ENCODE results near the gene AFDN. TPM values are rescaled to one million over a fixed set of nuclear protein-coding genes. Genes with fewer than 3 reads are reported as not detected.

Gene AFDN
- total and polyA plus RNA-seq, 2 experiments from 2014 or later = 119 to 299 TPM

- no peak for TF ChIP-seq CTCF (IDR thresholded peaks at IDR 0.05; ENCODE audit: low read depth, low read length)
- Histone ChIP-seq H3K27me3 (no peaks in the 10 kb centered on the region), H3K4me1 (ENCODE audit: low read depth) (peaks cover 6% of the 10 kb centered on the region), H3K27ac (no peak overlapping the region), H3K9me3 (ENCODE audit: low read depth) (no peaks in the 10 kb centered on the region), H3K4me3 (no peak overlapping the region), H3K36me3 (no peaks in the 10 kb centered on the region)
- no peak for DNase-seq (ENCODE audit: low read depth in 1 of 2, low spot score in 1 of 2)
Observed at GRCh38 chr6:167815296-167815980, 11.3 kb upstream of the AFDN start.

- Histone ChIP-seq H3K4me3 (no peak overlapping the region), H3K27me3 (no peaks in the 10 kb centered on the region), H3K27ac (no peak overlapping the region), H3K36me3 (no peaks in the 10 kb centered on the region), H3K9me3 (ENCODE audit: low read depth) (no peaks in the 10 kb centered on the region), H3K4me1 (ENCODE audit: low read depth) (peaks cover 6% of the 10 kb centered on the region)
- no peak for TF ChIP-seq CTCF (IDR thresholded peaks at IDR 0.05; ENCODE audit: low read depth, low read length)
- no peak for DNase-seq (ENCODE audit: low read depth in 1 of 2, low spot score in 1 of 2)
Observed at GRCh38 chr6:167817016-167817415, 9.7 kb upstream of the AFDN start.

GRCh38 chr6:167817729-167818128 lies 9.0 kb upstream of the AFDN start:
- H3K9me3 ChIP-seq (ENCODE audit: low read depth) = no peaks in the 10 kb centered on the region
- DNase-seq (ENCODE audit: low read depth in 1 of 2, low spot score in 1 of 2) = no peak
- no peak for TF ChIP-seq CTCF (IDR thresholded peaks at IDR 0.05; ENCODE audit: low read depth, low read length)
- no peak overlapping the region for H3K4me3 ChIP-seq
- no peaks in the 10 kb centered on the region for H3K27me3 ChIP-seq
- peaks cover 1% of the 10 kb centered on the region for H3K36me3 ChIP-seq
- H3K4me1 ChIP-seq (ENCODE audit: low read depth) = peaks cover 6% of the 10 kb centered on the region
- no peak overlapping the region for H3K27ac ChIP-seq

GRCh38 chr6:167819576-167819975 lies 7.1 kb upstream of the AFDN start:
- H3K4me3 ChIP-seq = no peak overlapping the region
- H3K9me3 ChIP-seq (ENCODE audit: low read depth) = no peaks in the 10 kb centered on the region
- DNase-seq (ENCODE audit: low read depth in 1 of 2, low spot score in 1 of 2) = no peak
- TF ChIP-seq CTCF (IDR thresholded peaks at IDR 0.05; ENCODE audit: low read depth, low read length) = no peak
- no peak overlapping the region for H3K27ac ChIP-seq
- no peaks in the 10 kb centered on the region for H3K27me3 ChIP-seq
- peaks cover 7% of the 10 kb centered on the region for H3K36me3 ChIP-seq
- peaks cover 6% of the 10 kb centered on the region for H3K4me1 ChIP-seq (ENCODE audit: low read depth)

- no peaks in the 10 kb centered on the region for H3K9me3 ChIP-seq (ENCODE audit: low read depth)
Observed at GRCh38 chr6:167820681-167821080, 6.0 kb upstream of the AFDN start.

More at GRCh38 chr6:167820681-167821080, 6.0 kb upstream of the AFDN start:
- H3K4me1 ChIP-seq (ENCODE audit: low read depth) = peaks cover 6% of the 10 kb centered on the region
- no peak for DNase-seq (ENCODE audit: low read depth in 1 of 2, low spot score in 1 of 2)
- no peaks in the 10 kb centered on the region for H3K27me3 ChIP-seq
- peaks cover 7% of the 10 kb centered on the region for H3K36me3 ChIP-seq
- TF ChIP-seq CTCF (IDR thresholded peaks at IDR 0.05; ENCODE audit: low read depth, low read length) = no peak
- H3K4me3 ChIP-seq = no peak overlapping the region
- no peak overlapping the region for H3K27ac ChIP-seq

Measured in cardiac muscle cell (in vitro differentiated cells and primary cell).